Hepatocyte (in vitro differentiated cells): Measurements from ENCODE around the gene ERICH6. TPM values are rescaled to one million over a fixed set of nuclear protein-coding genes. Genes with fewer than 3 reads are reported as not detected.

ENCODE experiments used
- DNase-seq: peaks from one replicate; pipeline ENCODE4 v3.0.0-alpha.2; 2016; ENCODE audit warnings: low spot score
- H2AFZ ChIP-seq: fragments of 200-600 bp; sonication (generic); 2 replicates; pipeline ENCODE4 v1.6.0; 2016; ENCODE audit warnings: antibody characterized with exemption, mild to moderate bottlenecking
- H3K27ac ChIP-seq: fragments of 200-600 bp; sonication (generic); 2 replicates; pipeline ENCODE4 v1.5.1; 2016; ENCODE audit warnings: mild to moderate bottlenecking
- H3K27me3 ChIP-seq: fragments of 200-600 bp; sonication (generic); 2 replicates; pipeline ENCODE4 v1.6.1; 2016
- H3K36me3 ChIP-seq: fragments of 200-600 bp; sonication (generic); replicated peaks from 2 replicates; pipeline ENCODE4 v1.5.1; 2016; ENCODE audit warnings: low read depth; ENCODE audit not compliant: insufficient read depth
- H3K4me1 ChIP-seq: fragments of 200-600 bp; sonication (generic); 2 replicates; pipeline ENCODE4 v1.5.1; 2016; ENCODE audit warnings: mild to moderate bottlenecking, moderate library complexity; ENCODE audit not compliant: insufficient read depth
- H3K4me2 ChIP-seq: fragments of 200-600 bp; sonication (generic); 2 replicates; pipeline ENCODE4 v1.6.0; 2016
- H3K4me3 ChIP-seq: fragments of 200-600 bp; sonication (generic); 2 replicates; pipeline ENCODE4 v1.5.1; 2016; ENCODE audit warnings: mild to moderate bottlenecking
- H3K79me2 ChIP-seq: fragments of 200-600 bp; sonication (generic); 2 replicates; pipeline ENCODE4 v1.6.0; 2017; ENCODE audit warnings: mild to moderate bottlenecking
- H3K9me2 ChIP-seq: fragments of 200-600 bp; sonication (generic); replicated peaks from 2 replicates; pipeline ENCODE4 v1.6.0; 2017; ENCODE audit warnings: mild to moderate bottlenecking; ENCODE audit not compliant: insufficient read depth
- H3K9me3 ChIP-seq: fragments of 200-600 bp; sonication (generic); 2 replicates; pipeline ENCODE4 v1.5.1; 2016; ENCODE audit warnings: low read depth, mild to moderate bottlenecking
- H4K20me1 ChIP-seq: fragments of 200-600 bp; sonication (generic); 2 replicates; pipeline ENCODE4 v1.6.0; 2016; ENCODE audit warnings: mild to moderate bottlenecking; ENCODE audit not compliant: insufficient read depth, poor library complexity, severe bottlenecking
- EZH2 ChIP-seq: fragments of 200-600 bp; sonication (generic); IDR thresholded peaks from 2 replicates; pipeline ENCODE4 v1.6.1; 2016; ENCODE audit warnings: antibody characterized with exemption, mild to moderate bottlenecking, borderline replicate concordance
- EZH2phosphoT487 ChIP-seq: fragments of 200-600 bp; sonication (generic); IDR thresholded peaks from one replicate; pipeline ENCODE4 v1.6.1; 2018; ENCODE audit warnings: antibody characterized with exemption, mild to moderate bottlenecking, low read depth, moderate library complexity; ENCODE audit not compliant: unreplicated experiment, severe bottlenecking
- WGBS: methylation state at CpG from one replicate; pipeline ENCODE4 v1.1.6; 2016; ENCODE audit warnings: low lambda C conversion rate; ENCODE audit errors: missing lambda C conversion rate; 5-methylcytosine and 5-hydroxymethylcytosine counted together
- polyA plus RNA-seq: library from polyadenylated mRNA; unstranded; fragments of >200 nt; fragmentation: Nextera tagmentation; extraction: Ambion mirVana; gene quantifications from 2 replicates; pipeline ENCODE4 v1.2.1, GENCODE V29; 2016
- total RNA-seq: library from RNA; depleted of rRNA; stranded (reverse); fragments of >200 nt; gene quantifications from 2 replicates; pipeline ENCODE4 v1.2.3, GENCODE V29; 2014
- TF ChIP-seq, protein P1 (sequence below): fragments of 200-600 bp; sonication (generic); IDR thresholded peaks from 2 replicates; pipeline ENCODE4 v1.5.1; 2016; ENCODE audit warnings: antibody characterized with exemption, mild to moderate bottlenecking; ENCODE audit not compliant: poor library complexity

ERICH6 gene
- total and polyA plus RNA-seq, 2 experiments from 2014 or later, result not detected

DNA sequence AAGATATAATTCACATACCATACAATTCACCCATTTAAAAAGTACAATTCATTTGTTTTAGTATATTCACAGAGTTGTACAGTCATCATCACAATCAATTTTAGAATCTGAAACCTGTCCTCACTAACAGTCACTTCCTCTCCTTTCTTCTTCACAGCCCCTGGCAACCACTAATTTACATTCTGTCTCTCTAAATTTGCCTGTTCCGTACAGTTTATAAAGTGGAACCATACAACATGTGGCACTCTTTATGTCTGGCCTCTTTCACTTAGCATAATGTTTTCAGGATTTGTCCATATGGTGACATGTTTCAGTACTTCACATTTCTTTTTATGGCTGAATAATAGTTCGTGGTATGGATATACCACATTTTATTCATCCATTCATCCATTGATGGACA lies 22.7 kb downstream of the ERICH6 start:
- Histone ChIP-seq H3K27me3 (no peaks in the 10 kb centered on the region), H3K4me3 (no peak overlapping the region), H3K9me3 (no peaks in the 10 kb centered on the region), H3K36me3 (no peaks in the 10 kb centered on the region), H3K27ac (no peak overlapping the region), H3K9me2 (no peaks in the 10 kb centered on the region), H3K79me2 (no peaks in the 10 kb centered on the region), H4K20me1 (no peaks in the 10 kb centered on the region), H3K4me2 (no peak overlapping the region), H3K4me1 (no peaks in the 10 kb centered on the region), H2AFZ (no peak overlapping the region)
- DNase-seq, result no peak
- TF ChIP-seq, protein P1, sequence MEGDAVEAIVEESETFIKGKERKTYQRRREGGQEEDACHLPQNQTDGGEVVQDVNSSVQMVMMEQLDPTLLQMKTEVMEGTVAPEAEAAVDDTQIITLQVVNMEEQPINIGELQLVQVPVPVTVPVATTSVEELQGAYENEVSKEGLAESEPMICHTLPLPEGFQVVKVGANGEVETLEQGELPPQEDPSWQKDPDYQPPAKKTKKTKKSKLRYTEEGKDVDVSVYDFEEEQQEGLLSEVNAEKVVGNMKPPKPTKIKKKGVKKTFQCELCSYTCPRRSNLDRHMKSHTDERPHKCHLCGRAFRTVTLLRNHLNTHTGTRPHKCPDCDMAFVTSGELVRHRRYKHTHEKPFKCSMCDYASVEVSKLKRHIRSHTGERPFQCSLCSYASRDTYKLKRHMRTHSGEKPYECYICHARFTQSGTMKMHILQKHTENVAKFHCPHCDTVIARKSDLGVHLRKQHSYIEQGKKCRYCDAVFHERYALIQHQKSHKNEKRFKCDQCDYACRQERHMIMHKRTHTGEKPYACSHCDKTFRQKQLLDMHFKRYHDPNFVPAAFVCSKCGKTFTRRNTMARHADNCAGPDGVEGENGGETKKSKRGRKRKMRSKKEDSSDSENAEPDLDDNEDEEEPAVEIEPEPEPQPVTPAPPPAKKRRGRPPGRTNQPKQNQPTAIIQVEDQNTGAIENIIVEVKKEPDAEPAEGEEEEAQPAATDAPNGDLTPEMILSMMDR, result no peak
- no peak for TF ChIP-seq EZH2
- no peak for TF ChIP-seq EZH2phosphoT487
- WGBS, result 81% methylated on average over 2 of the region's 2 CpGs

DNA sequence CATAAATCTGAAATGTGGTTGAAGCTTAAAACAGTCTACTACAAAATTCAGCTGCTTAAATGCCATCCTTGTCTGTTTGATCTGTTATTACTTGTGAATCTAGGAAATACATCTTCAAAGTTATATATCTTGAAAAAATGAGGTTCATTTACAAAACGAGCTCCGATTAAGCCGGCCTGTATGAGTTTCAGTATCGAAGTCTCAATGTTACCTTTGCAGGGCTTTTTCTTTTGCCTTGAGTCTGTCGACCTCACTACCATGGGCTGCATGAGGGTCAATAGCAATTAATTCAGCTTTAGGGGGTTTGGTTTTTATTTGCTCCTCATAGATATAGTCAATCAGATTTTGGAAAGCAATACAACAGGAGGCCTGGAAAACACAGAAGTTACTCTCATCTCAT lies 23.2 kb downstream of the ERICH6 start:
- H3K9me3 ChIP-seq, result no peaks in the 10 kb centered on the region
- H4K20me1 ChIP-seq, result no peaks in the 10 kb centered on the region
- no peak for DNase-seq
- H3K4me3 ChIP-seq, result no peak overlapping the region
- no peaks in the 10 kb centered on the region for H3K27me3 ChIP-seq
- no peaks in the 10 kb centered on the region for H3K9me2 ChIP-seq
- no peaks in the 10 kb centered on the region for H3K79me2 ChIP-seq
- H3K36me3 ChIP-seq, result no peaks in the 10 kb centered on the region
- 93% methylated on average over 5 of the region's 5 CpGs for WGBS
- TF ChIP-seq, protein P1, result no peak
- TF ChIP-seq EZH2, result no peak
- no peak for TF ChIP-seq EZH2phosphoT487
- H3K27ac ChIP-seq, result no peak overlapping the region
- no peak overlapping the region for H2AFZ ChIP-seq
- no peak overlapping the region for H3K4me2 ChIP-seq
- no peaks in the 10 kb centered on the region for H3K4me1 ChIP-seq

DNA sequence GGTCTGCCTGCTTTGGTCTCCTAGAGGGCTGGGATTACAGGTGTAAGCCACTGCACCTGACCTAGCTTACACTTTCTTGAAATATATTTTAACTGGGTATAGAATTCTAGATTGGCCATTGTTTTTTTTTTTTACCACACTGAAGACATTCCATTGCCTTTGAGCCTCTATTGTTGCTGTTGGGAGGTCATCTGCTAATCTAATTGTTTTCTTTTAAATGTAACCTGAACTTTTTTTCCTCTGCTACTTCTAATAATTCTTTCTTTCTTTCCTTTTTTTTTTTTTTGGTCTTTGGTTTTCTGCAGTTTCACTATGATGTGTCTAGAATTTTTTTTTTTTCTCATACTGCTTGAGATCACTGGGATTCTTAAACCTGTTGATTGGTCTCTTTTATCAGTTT lies 28.1 kb downstream of the ERICH6 start:
- Histone ChIP-seq H3K79me2 (no peaks in the 10 kb centered on the region), H3K4me1 (no peaks in the 10 kb centered on the region), H2AFZ (no peak overlapping the region)

GRCh38 chr3:150673966-150674365 lies 29.8 kb downstream of the ERICH6 start:
- DNase-seq, result no peak
- 98% methylated on average over 3 of the region's 3 CpGs for WGBS
- H3K27me3 ChIP-seq, result no peaks in the 10 kb centered on the region
- no peaks in the 10 kb centered on the region for H4K20me1 ChIP-seq
- no peaks in the 10 kb centered on the region for H3K36me3 ChIP-seq
- H2AFZ ChIP-seq, result no peak overlapping the region
- no peaks in the 10 kb centered on the region for H3K79me2 ChIP-seq
- H3K4me2 ChIP-seq, result no peak overlapping the region
- TF ChIP-seq, protein P1, result no peak
- no peak for TF ChIP-seq EZH2phosphoT487
- no peak overlapping the region for H3K4me3 ChIP-seq
- H3K9me2 ChIP-seq, result no peaks in the 10 kb centered on the region
- H3K27ac ChIP-seq, result no peak overlapping the region
- no peaks in the 10 kb centered on the region for H3K9me3 ChIP-seq
- no peaks in the 10 kb centered on the region for H3K4me1 ChIP-seq

More for the DNA sequence above, 28.1 kb downstream of the ERICH6 start:
- no peak for TF ChIP-seq EZH2phosphoT487
- Histone ChIP-seq H3K27me3 (no peaks in the 10 kb centered on the region), H3K27ac (no peak overlapping the region), H3K9me3 (no peaks in the 10 kb centered on the region), H4K20me1 (no peaks in the 10 kb centered on the region), H3K4me2 (no peak overlapping the region), H3K4me3 (no peak overlapping the region), H3K9me2 (no peaks in the 10 kb centered on the region), H3K36me3 (no peaks in the 10 kb centered on the region)
- DNase-seq, result no peak
